Muscle layer of colon (tissue), 2 donors: ENCODE measurements around the gene CLIC4.
"Not testable (repeated sequence)": the region's sequence is repeated elsewhere in the genome, so short reads cannot be mapped to it uniquely, and the experiment has no call there.

ENCODE experiments used
- H3K27ac ChIP-seq: one replicate; pipeline ENCODE4 v1.7.0; 2013; ENCODE audit warnings: low read depth, mild to moderate bottlenecking, low read length, moderate library complexity
- H3K27me3 ChIP-seq, 2 donors: one replicate each; pipeline ENCODE4 v1.7.0; 2013; ENCODE audit warnings: low read length in 2 of 2, mild to moderate bottlenecking in 2 of 2; ENCODE audit not compliant: insufficient read depth in 2 of 2, control insufficient read depth in 1 of 2
- H3K36me3 ChIP-seq: one replicate; pipeline ENCODE4 v1.7.0; 2013; ENCODE audit warnings: mild to moderate bottlenecking, low read length; ENCODE audit not compliant: insufficient read depth
- H3K4me1 ChIP-seq: one replicate; pipeline ENCODE4 v1.7.0; 2013; ENCODE audit warnings: mild to moderate bottlenecking, low read length; ENCODE audit not compliant: insufficient read depth
- H3K4me3 ChIP-seq, 2 donors: one replicate each; pipeline ENCODE4 v1.7.0; 2013; ENCODE audit warnings: low read length in 2 of 2, low read depth in 1 of 2, mild to moderate bottlenecking in 1 of 2, moderate library complexity in 1 of 2
- H3K9ac ChIP-seq: one replicate; pipeline ENCODE4 v1.7.0; 2013; ENCODE audit warnings: low read length
- H3K9me3 ChIP-seq: one replicate; pipeline ENCODE4 v1.7.0; 2013; ENCODE audit warnings: mild to moderate bottlenecking, low read length
- donor health status: abdominal sarcoma.
- donor health status: Adenocarcinoma of cecum.

Gene CLIC4

DNA sequence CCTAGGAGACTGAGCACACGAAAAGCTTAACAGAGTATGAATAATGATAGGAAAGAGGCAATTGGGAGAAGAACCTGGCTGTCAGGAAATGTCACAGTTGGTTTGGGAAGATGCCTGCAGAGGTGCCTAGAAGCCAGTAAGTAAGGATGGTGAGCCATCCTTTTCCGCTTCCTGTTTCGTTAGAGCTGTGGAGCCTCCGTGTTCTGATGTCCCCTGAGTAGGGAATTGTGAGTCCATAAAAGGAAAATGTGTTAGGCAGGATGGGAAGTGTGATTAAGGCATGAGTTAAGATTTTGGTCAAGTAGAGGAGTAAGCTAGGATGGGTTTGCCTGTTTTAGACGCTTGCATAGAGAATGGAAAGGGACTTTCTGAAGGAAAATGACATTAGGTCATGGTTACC lies 9.0 kb downstream of the CLIC4 start:
- Histone ChIP-seq H3K9me3 (no peaks in the 10 kb centered on the region), H3K9ac (no peak overlapping the region), H3K4me1 (peaks cover 30% of the 10 kb centered on the region), H3K27me3 (no peaks in the 10 kb centered on the region), H3K4me3 (no peak overlapping the region), H3K27ac (no peak overlapping the region), H3K36me3 (no peaks in the 10 kb centered on the region)

DNA sequence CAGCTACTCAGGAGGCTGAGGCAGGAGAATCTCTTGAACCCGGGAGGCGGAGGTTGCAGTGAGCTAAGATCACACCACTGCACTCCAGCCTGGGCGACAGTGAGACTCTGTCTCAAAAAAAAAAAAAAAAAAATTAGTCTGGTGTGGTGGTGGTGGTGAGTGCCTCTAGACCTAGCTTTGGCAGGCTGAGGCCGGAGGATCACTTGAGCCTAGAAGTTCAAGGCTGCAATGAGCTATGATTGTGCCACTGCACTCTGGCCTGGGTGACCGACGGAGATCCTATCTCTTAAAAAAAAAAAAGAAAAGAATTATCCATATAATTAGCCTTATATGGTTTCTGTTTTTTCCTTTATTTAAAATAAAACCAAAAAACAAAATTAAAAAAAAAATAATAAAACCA lies 10.1 kb downstream of the CLIC4 start:
- H3K9ac ChIP-seq, H3K27ac ChIP-seq, H3K9me3 ChIP-seq, H3K4me3 ChIP-seq, H3K36me3 ChIP-seq, H3K27me3 ChIP-seq: not testable (repeated sequence)
- peaks cover 36% of the 10 kb centered on the region for H3K4me1 ChIP-seq

DNA sequence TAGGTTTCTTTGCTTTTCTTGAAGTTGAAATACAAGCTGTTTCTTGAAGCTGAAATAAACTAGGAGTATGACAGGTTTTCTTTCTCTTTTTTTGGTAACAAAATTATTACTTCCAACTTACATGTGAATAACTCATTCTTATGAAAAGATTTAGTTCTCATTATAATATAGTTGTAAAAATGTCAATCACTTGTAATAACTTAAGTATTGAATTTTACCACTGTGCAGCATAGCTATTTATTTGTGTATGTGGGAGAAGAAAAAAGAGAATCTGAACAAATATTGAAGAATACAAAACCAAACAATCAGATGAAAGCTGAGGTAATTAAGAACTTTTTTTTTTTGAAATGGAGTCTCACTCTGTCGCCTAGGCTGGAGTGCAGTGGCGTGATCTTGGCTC lies 11.1 kb downstream of the CLIC4 start:
- no peak overlapping the region for H3K9ac ChIP-seq
- H3K4me3 ChIP-seq, result no peak overlapping the region
- no peaks in the 10 kb centered on the region for H3K36me3 ChIP-seq
- H3K9me3 ChIP-seq, result no peaks in the 10 kb centered on the region
- peaks cover 36% of the 10 kb centered on the region for H3K4me1 ChIP-seq
- H3K27me3 ChIP-seq, result no peaks in the 10 kb centered on the region
- no peak overlapping the region for H3K27ac ChIP-seq

DNA sequence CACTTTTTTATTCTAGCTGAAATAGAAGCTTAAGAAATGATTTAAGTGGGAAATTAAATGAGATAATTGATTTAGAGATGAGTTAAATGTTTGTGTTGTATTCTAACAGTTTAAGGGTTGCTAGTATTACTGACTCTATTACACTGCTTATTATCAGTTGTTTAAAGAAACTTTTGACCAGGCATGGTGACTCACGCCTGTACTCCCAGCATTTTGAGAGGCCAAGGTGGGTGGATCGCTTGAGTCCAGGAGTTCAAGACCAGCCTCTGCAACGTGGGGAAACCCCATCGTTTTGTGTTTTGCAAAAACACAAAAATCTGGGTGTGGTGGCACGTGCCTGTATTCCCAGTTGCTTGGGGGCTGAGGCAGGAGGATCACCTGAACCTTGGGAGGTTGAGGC lies 14.2 kb downstream of the CLIC4 start:
- Histone ChIP-seq H3K9me3 (no peaks in the 10 kb centered on the region), H3K9ac (no peak overlapping the region), H3K4me1 (peaks cover 21% of the 10 kb centered on the region), H3K4me3 (no peak overlapping the region), H3K27me3 (no peaks in the 10 kb centered on the region), H3K27ac (no peak overlapping the region), H3K36me3 (no peaks in the 10 kb centered on the region)

DNA sequence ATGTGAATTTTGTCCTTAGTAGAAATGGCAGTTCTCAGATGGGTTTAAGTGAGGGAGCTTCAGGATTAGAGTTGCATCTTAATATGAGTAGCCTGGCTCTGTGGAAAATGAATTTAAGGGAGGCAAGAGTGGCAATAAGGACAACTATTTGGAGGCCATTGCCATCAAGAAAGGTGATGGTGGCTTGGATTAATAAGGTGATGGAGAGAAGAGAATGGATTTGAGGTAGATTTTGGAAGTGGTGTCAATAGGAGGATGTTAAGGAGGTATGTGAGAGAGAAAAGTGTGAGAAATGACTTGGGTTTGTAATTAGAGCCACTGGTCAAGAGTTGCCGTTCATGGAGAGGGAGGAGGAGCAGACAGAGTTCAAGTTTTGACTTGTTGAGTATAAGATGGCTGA lies 16.3 kb downstream of the CLIC4 start:
- H3K36me3 ChIP-seq, result no peaks in the 10 kb centered on the region
- H3K9me3 ChIP-seq, result no peaks in the 10 kb centered on the region
- H3K4me3 ChIP-seq, result no peak overlapping the region
- H3K4me1 ChIP-seq, result peaks cover 31% of the 10 kb centered on the region
- H3K27me3 ChIP-seq, result no peaks in the 10 kb centered on the region
- no peak overlapping the region for H3K27ac ChIP-seq
- H3K9ac ChIP-seq, result no peak overlapping the region

DNA sequence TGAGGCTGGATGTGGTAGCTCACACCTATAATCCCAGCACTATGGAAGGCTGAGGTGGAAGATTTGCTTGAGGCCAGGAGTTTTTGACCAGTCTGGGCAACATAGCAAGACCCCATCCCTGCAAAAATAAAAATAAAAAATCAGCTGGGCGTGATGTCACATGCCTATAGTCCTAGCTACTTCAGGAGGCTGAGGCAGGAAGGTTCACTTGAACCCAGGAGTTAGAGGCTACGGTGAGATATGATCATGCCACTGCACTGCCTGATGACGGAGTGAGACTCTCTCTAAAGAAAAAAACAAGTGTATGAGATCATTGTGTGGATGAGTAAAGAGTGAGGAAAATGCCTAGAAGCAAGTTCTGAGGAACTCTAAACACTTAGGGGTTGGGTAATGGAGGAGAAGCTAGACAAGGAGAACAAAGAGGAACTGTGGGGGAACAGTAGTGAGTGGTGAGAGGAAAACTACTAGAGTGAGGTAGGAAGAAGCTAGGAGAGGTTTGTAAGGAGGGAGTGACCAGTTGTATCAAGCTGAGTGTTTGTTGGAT lies 17.0 kb downstream of the CLIC4 start:
- Histone ChIP-seq H3K4me1 (peaks cover 31% of the 10 kb centered on the region), H3K9me3 (no peaks in the 10 kb centered on the region), H3K4me3 (no peak overlapping the region), H3K27me3 (no peaks in the 10 kb centered on the region), H3K9ac (no peak overlapping the region), H3K27ac (no peak overlapping the region), H3K36me3 (no peaks in the 10 kb centered on the region)

DNA sequence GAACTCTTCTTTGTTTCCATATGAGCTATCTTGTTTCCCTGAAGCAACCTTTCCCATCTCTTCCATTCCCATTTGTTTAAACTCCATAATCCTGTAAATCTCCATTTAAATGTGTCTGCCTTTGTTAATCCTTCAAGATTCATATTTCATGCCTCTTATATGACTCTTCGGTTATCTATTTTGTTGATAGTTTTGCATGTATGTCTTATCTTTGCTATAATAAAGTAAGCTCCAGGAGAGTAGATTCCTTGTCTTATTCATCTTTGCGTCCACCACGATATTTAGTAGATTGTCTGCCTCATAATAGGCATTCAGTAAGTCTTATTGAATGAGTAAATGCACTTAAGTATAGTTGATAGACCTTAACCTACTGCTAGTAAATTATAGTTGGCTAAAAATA lies 18.4 kb downstream of the CLIC4 start:
- peaks cover 31% of the 10 kb centered on the region for H3K4me1 ChIP-seq
- peak overlapping the region; percentile 31 for H3K27ac ChIP-seq
- no peaks in the 10 kb centered on the region for H3K27me3 ChIP-seq
- H3K4me3 ChIP-seq, result no peak overlapping the region
- H3K9me3 ChIP-seq, result no peaks in the 10 kb centered on the region
- H3K36me3 ChIP-seq, result no peaks in the 10 kb centered on the region
- H3K9ac ChIP-seq, result no peak overlapping the region

DNA sequence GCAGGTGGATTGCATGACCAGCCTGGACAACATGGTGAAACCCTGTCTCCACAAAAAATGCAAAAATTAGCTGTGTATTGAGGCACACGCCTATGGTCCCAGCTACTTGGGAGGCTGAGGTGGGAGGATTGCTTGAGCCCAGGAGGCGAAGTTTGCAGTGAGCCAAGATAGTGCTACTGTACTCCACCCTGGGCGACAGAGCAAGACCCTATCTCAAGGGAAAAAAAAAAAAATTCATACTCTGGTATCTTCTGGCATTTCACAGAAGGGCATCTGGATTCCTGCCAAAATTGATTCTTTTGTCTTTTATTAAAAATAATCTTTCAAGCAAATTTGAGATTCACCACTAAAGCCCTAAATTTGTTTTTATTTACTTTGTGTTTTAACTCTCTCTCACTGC lies 19.2 kb downstream of the CLIC4 start:
- Histone ChIP-seq H3K4me1 (peaks cover 31% of the 10 kb centered on the region), H3K27me3 (no peaks in the 10 kb centered on the region), H3K9me3 (no peaks in the 10 kb centered on the region), H3K9ac (no peak overlapping the region), H3K36me3 (no peaks in the 10 kb centered on the region), H3K4me3 (no peak overlapping the region), H3K27ac (peak overlapping the region; percentile 67)

DNA sequence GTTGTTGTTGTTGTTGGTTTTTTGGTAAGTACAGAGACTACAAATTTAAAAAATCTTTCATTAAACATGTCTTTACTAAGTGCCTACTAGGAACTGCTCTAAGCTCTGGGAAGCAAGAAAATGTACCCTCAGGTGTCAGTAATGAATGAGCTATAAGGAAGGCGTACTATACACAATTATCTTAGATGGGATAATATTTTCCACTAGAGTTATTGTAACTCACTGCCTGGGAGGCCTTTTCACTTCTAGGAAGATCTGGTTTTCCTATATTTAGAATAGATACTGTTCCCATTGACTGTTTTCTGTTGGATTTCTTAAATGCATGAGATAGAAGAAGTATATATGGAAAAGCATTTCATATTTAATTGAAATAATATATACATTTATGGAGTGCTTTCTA lies 19.6 kb downstream of the CLIC4 start:
- Histone ChIP-seq H3K27ac (peak overlapping the region; percentile 67), H3K9ac (no peak overlapping the region), H3K9me3 (no peaks in the 10 kb centered on the region), H3K4me3 (no peak overlapping the region), H3K36me3 (no peaks in the 10 kb centered on the region), H3K4me1 (peaks cover 31% of the 10 kb centered on the region), H3K27me3 (no peaks in the 10 kb centered on the region)

DNA sequence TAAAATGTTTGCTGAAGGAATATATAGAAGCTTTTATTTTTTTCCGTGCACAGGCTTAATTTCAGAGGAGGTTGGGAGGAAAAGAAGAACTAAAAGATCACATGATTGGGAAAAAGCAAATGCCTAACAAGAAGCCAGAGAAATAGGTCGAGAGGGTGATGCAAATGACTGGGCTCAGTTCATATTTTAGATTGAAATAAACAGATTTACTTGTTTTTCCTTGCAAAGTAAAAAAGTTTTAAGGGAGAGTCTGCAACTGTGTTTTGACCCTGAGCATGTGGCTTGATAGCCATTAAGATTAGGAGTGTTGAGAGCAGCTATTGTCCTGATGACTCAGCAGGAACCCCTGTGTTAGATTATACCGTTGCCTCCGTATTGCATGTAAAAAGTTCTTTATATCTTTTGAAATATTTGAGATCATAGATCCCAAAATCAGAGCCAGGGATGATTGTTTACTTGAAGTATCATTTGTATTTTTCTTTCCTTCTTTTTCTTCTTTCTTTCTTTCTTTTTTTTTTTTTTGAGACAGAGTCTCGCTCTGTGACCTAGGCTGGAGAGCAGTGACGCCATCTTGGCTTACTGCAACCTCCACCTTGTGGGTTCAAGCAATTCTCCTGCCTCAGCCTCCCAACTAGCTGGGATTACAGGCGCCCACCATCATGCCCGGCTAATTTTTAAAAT lies 20.2 kb downstream of the CLIC4 start:
- H3K27me3 ChIP-seq, result no peaks in the 10 kb centered on the region
- H3K9ac ChIP-seq, result no peak overlapping the region
- H3K4me1 ChIP-seq, result peaks cover 37% of the 10 kb centered on the region
- no peaks in the 10 kb centered on the region for H3K36me3 ChIP-seq
- H3K4me3 ChIP-seq, result no peak overlapping the region
- peak overlapping the region; percentile 67 for H3K27ac ChIP-seq
- H3K9me3 ChIP-seq, result no peaks in the 10 kb centered on the region

DNA sequence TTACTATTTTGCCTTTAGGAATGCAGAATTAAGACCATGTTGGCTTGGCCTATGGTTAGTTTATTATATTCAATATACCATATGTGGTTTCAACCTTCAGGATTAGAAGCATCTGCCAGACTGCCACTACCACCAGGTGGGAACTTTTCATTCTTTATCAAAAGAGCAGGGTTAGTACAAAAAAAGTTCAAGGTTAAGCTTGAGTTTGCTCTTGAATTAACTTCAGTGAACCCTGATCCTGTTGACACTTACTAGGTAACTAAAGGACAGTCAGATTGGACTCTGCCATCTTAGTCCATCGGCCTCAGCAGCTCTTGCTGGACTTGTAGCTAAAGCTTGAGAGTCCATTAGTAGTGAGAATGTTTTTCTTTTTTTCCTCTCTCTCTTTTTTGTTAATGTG lies 22.1 kb downstream of the CLIC4 start:
- Histone ChIP-seq H3K27ac (no peak overlapping the region), H3K27me3 (no peaks in the 10 kb centered on the region), H3K9ac (no peak overlapping the region), H3K4me3 (no peak overlapping the region), H3K36me3 (no peaks in the 10 kb centered on the region), H3K4me1 (peaks cover 38% of the 10 kb centered on the region), H3K9me3 (no peaks in the 10 kb centered on the region)

DNA sequence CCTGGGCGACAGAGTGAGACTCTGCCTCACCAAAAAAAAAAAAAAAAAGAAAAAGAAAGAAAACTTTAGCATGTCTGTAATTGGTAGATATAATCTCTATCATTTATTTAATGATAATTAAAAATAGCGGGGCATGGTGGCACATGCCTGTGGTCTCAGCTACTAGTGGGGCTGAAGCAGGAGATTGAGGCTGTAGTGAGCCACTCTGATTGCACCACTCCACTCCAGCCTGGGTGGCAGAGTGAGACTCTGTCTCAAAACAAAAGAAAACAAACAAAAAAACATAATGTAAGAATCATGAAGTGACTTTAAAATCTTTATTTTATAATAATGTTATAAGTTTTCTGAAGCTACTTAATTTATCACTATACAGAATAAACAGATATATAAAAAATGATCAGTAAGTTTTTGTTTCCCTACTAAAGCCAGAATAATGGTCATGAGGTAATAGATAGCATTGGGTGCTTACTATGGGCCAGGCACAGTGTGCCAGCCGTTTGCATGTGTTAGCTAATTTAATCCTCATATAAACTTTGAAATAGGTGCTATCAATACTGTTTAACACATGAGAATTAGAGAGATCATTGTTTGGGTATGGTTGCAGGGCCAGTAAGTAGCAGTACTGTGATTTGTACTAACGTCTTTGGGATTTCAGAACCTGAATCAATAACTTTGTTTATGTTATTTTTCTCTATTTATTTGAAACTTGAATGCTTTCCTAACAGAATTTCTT lies 23.8 kb downstream of the CLIC4 start:
- Histone ChIP-seq H3K9ac (no peak overlapping the region), H3K4me3 (no peak overlapping the region), H3K4me1 (peaks cover 31% of the 10 kb centered on the region), H3K9me3 (no peaks in the 10 kb centered on the region), H3K27ac (peak overlapping the region; percentile 69), H3K36me3 (no peaks in the 10 kb centered on the region), H3K27me3 (no peaks in the 10 kb centered on the region)
